Measurements from ENCODE around the gene PTPRU.

The PTPRU gene

GRCh38 chr1:29267321-29268070 lies 31.2 kb downstream of the PTPRU start:
- no peak for DNase-seq (ENCODE audit: low read depth, low spot score)

- no peak for DNase-seq (ENCODE audit: low read depth, low spot score)
These were observed 33.1 kb downstream of the PTPRU start for GRCh38 chr1:29269382-29269781.

DNA sequence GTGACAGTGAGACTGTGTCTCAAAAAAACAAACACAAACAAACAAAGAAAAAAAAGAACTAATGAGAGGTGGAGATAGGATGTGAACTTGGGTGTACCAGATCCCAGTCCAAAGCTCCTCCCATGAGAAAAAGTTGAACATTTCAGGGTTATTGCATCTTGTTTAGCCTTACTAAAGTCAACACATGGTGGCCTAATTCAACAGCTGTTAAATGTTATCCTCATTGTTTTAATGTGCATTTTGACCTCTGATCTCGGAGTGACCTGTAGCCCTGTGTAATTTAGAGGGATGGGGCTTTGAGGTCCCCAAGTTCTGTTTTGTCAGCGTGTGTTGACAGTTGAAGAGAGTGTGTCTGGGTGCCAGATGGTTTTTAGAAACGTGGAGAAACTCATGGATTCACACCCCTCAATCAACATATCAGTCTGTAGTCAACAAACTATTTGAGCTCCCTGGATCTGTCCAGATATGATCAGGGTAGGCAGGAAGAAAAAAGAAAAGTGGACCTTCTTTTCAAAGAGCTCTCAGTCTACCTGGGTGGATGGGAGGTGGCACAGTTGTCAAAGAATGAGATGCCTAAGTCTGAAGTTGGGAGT lies 34.7 kb downstream of the PTPRU start:
- no peak for DNase-seq (ENCODE audit: low read depth, low spot score)

DNA sequence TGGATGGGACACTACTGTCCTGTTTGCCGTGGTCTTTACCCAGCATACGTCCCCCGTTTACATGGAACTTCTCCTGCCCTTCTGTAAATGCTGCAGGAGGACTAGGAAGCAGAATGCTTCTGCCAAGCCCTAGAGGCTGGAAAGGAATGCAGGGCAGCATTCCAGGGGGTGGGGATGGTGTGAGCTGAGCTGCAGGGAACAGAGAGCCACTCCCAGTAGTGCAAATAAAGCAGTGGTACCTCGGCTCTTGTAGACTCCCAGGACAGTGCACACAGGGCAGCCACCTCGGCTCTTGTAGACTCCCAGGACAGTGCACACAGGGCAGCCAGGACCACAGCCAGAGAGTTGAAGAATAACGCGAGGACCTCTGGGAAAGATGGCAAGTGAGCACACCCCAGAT lies 35.4 kb downstream of the PTPRU start:
- no peak for DNase-seq (ENCODE audit: low read depth, low spot score)

DNA sequence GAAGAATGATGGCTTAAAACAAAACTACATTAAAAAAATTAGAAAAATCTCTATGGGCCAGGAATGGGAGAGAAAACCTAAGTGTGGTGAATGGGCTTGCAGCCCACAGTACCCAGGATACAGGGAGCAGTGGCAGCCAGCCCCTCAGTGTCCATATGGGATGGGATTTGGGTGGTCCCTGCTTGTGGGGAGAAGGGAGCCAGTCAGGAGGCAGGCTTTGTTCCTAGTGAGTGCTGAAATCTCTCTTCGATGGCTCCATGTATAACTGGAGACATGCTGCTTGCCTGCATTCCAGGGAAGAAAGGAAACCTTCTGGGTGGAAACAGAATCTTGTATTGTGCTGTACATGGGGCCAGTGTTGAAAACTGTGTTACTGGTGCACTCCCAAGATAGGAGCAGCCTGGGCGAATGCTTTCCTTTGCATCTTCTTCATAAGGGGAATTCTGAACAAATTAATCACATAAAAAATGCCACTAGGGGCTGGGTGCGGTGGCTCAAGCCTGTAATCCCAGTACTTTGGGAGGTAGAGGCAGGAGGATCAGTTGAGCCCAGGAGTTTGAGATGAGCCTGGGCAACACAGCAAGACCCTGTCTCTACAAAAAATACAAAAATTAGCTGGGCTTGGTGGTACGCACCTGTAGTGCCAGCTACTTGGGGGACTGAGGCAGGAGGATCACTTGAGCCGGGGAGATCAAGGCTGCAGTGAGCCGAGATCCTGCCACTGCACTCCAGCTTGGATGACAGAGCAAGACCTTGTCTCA lies 36.0 kb downstream of the PTPRU start:
- no peak for DNase-seq (ENCODE audit: low read depth, low spot score)

GRCh38 chr1:29275435-29275834 lies 39.1 kb downstream of the PTPRU start:
- DNase-seq (ENCODE audit: low read depth, low spot score), result no peak

DNA sequence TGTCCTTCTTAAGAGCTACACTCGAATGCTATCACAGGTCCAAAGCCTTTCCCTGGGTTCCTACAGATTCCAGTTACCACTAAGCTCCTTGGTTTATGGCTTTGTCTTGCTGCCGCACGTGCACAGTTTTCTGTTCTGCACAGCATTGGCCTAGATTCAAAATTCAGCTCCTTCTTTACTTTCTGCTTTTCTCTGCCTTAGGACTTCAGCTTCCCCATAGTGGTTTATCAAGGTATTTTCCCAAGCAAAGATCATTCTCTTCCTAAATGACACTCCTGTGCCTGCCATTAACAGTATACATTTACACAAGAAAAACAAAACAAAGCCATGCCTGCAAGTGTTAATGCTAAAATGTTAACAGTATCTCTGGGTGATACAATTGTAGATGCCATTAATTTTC lies 41.8 kb downstream of the PTPRU start:
- DNase-seq (ENCODE audit: low read depth, low spot score), result no peak

DNA sequence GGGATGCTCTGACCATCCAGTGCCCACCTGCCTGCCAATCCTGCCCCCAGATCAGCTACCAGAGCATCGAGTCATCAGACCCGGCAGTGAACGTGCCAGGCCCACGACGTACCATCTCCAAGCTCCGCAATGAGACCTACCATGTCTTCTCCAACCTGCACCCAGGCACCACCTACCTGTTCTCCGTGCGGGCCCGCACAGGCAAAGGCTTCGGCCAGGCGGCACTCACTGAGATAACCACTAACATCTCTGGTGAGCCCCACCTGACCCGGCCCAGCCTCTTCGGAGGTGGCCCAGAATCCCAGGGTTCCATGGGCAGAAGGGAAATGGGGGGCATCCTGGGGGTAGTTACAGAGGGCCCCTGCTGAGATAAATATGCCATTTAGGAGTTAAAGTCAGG lies 43.1 kb downstream of the PTPRU start:
- no peak for DNase-seq (ENCODE audit: low read depth, low spot score)

- no peak for DNase-seq (ENCODE audit: low read depth, low spot score)
These were observed 43.6 kb downstream of the PTPRU start for GRCh38 chr1:29279951-29280391.

DNA sequence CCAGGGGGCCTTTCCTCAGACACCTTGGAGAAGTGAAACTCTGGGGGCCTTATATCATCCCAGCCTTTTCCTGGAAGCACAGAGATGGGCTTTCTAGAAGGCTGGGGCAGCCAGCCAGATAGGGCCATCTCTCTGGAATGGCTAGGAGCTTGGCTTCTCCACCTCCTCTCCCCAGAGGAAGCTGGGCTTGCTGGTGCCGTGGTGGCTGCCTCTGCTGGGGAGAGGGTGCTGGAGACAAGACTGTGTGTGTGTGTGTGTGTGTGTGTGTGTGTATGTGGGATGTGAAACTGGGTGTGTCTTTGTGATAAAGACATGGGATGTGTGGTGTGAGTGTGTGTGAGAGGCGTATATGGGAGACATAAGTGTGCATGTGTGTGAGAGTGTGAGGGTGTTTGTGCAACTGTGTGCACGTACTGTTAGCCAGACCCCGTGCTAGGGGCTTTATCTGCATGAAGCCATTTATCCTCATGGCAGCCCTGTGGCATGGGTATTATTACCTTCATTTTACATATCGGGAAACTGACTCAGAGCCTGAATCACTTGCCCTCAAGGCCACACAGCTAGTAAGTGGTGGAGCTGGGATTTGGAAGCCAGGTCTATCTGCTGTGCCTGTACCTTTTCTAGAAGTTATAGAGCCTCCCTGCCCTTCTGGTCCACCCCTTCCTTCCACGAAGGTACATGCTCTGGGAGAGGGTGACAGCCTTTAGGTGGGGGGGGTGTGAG lies 44.2 kb downstream of the PTPRU start:
- no peak for DNase-seq (ENCODE audit: low read depth, low spot score)

- no peak for DNase-seq (ENCODE audit: low read depth, low spot score)
These were observed 45.2 kb downstream of the PTPRU start for GRCh38 chr1:29281571-29281970.

DNA sequence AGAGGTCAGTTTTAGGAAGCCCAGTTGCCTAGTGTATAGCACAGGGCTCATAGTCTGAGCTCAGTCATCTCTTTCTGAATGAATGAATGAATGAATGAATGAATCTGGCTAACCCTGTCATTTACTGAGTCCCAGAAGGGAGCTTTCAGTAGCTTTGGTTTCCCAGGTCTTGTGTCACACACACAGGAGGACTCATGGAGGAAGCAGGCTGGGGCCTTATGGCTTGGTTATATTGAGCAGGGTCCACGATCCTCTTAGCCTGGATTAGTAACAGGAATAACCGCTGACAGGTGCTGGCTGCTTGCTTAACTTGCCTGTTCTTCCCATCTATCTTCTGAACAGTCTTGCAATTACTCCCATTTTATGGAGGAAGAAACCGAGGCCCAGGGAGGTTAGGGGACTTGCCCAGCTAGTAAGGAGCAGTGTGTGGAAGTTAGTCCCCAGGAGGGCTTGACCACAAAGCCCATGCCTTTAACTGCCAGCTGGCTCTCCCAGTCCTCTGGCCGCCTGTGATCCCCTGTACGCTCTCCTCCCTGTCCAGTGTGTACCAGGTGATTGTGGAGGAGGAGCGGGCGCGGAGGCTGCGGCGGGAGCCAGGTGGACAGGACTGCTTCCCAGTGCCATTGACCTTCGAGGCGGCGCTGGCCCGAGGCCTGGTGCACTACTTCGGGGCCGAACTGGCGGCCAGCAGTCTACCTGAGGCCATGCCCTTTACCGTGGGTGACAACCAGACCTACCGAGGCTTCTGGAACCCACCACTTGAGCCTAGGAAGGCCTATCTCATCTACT lies 46.0 kb downstream of the PTPRU start:
- DNase-seq (ENCODE audit: low read depth, low spot score), result no peak

GRCh38 chr1:29282924-29283803 lies 46.8 kb downstream of the PTPRU start:
- no peak for DNase-seq (ENCODE audit: low read depth, low spot score)

- no peak for DNase-seq (ENCODE audit: low read depth, low spot score)
These were observed 47.5 kb downstream of the PTPRU start for GRCh38 chr1:29283804-29284195.

GRCh38 chr1:29284286-29284960 lies 48.1 kb downstream of the PTPRU start:
- no peak for DNase-seq (ENCODE audit: low read depth, low spot score)

- DNase-seq (ENCODE audit: low read depth, low spot score), result no peak
These were observed 48.7 kb downstream of the PTPRU start for GRCh38 chr1:29284961-29285560.

DNA sequence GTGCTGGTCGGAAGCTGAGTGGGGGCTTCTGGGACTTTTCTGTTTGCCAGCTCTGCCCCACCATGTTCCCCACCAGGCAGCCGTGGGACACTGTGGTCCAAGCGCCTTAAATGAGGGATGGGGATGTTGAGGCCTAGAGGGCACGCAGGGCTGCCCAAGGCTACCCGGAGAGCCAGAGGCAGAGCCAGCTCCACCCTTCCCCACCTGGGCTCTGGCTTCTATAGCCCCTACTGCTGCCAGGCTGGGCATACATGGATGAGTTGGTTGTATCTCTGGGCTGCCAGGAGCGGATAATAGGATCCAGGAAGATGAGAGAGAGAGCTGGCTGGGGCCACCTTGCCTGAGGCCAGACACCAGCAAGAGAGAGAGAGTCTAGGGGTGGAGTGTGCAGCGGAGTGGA lies 49.4 kb downstream of the PTPRU start:
- no peak for DNase-seq (ENCODE audit: low read depth, low spot score)

DNA sequence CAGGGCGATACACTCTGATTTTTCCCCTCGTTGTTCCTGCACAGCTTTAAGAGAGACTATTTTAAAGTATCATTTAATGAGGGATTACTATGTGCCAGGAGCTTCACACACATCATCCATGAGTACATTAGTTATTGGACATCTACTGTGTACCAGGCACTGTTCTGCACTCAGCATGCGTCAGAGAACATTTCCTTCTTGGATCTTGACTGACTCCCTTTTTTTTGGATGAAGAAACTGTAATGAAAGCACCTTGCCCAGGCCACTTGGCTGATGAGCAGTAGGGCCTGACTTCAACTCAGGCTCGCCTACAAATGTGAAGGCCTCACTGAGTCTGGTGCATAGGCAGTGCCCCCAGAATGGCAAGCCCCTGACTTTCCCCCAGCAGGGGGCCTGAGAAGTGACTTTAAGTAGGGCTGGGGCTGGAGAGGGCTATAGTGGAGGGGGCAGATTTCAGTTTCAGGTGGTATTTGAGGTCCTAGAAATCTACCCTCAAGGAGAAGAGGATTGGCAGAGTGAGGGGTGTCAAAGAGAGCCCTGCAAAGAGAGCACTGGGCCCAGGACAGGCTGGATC lies 50.0 kb downstream of the PTPRU start:
- no peak for DNase-seq (ENCODE audit: low read depth, low spot score)

- DNase-seq (ENCODE audit: low read depth, low spot score), result no peak
These were observed 53.2 kb downstream of the PTPRU start for GRCh38 chr1:29289493-29289892.
